Sigmoid colon (tissue), 7 donors: ENCODE measurements around the gene CRABP2. TPM values are rescaled to one million over a fixed set of nuclear protein-coding genes. Genes with fewer than 3 reads are reported as not detected.

Source experiments
- DNase-seq: peaks from one replicate; pipeline ENCODE4 v3.0.0-alpha.2; 2019
- H3K27ac ChIP-seq, 4 donors: fragments of 200-600 bp; sonication (generic); one replicate each; pipeline ENCODE4 v1.5.1; 2016 to 2019; ENCODE audit warnings: mild to moderate bottlenecking in 1 of 4
- H3K27me3 ChIP-seq, 3 donors: fragments of 200-600 bp; sonication (generic); one replicate each; pipeline ENCODE4 v1.5.1; 2019; ENCODE audit warnings: mild to moderate bottlenecking in 1 of 3
- H3K36me3 ChIP-seq, 4 donors: fragments of 200-600 bp; sonication (generic); one replicate each; pipeline ENCODE4 v1.5.1; 2016 to 2019
- H3K4me1 ChIP-seq, 4 donors: fragments of 200-600 bp; sonication (generic); one replicate each; pipeline ENCODE4 v1.5.1; 2017 to 2019
- H3K4me3 ChIP-seq, 4 donors: fragments of 200-600 bp; sonication (generic); one replicate each; pipeline ENCODE4 v1.5.1; 2017 to 2019; ENCODE audit warnings: mild to moderate bottlenecking in 2 of 4, moderate library complexity in 1 of 4
- H3K9me3 ChIP-seq, 4 donors: fragments of 200-600 bp in 3 of 4; sonication (generic) in 3 of 4; one replicate each; pipeline versions ENCODE4 v1.5.1 to v1.6.1; 2013 to 2019
- CTCF ChIP-seq, 4 experiments: fragments of 450-650 bp in 3 of 4; fragments of 200-600 bp in 1 of 4; IDR thresholded peaks; one replicate each; pipeline ENCODE4 v1.5.1; 2016 to 2019; ENCODE audit warnings: antibody characterized with exemption in 4 of 4, mild to moderate bottlenecking in 3 of 4, moderate library complexity in 2 of 4
- EP300 ChIP-seq, 4 donors: sonication (generic); formaldehyde crosslinking; IDR thresholded peaks; one replicate each; pipeline ENCODE4 v1.6.1; 2017; ENCODE audit warnings: antibody characterized with exemption in 4 of 4
- POLR2A ChIP-seq, 2 donors: fragments of 450-650 bp; IDR thresholded peaks; one replicate each; pipeline ENCODE4 v1.6.1; 2016; ENCODE audit warnings: antibody characterized with exemption in 2 of 2, mild to moderate bottlenecking in 2 of 2, moderate library complexity in 2 of 2
- POLR2AphosphoS5 ChIP-seq, 4 donors: sonication (generic); formaldehyde crosslinking; IDR thresholded peaks; one replicate each; pipeline ENCODE4 v1.6.1; 2017; ENCODE audit warnings: antibody characterized with exemption in 4 of 4
- WGBS, 2 donors: extraction: QIAGEN DNeasy Blood & Tissue Kit; methylation state at CpG; one replicate each; pipeline ENCODE4 v1.1.7; 2013; 5-methylcytosine and 5-hydroxymethylcytosine counted together
- intact Hi-C: fragments of 100-400 bp; cut with DNase I; formaldehyde crosslinking; loops from one replicate; pipeline ENCODE4 v1.15.1; 2023
- polyA plus RNA-seq, 3 donors: library from polyadenylated mRNA; stranded (reverse); fragments of 200-250 nt; gene quantifications; one replicate each; pipeline ENCODE4 v1.2.3, GENCODE V29; 2013
- total RNA-seq, 4 donors: library from RNA; depleted of rRNA; stranded (reverse); fragments of >200 nt; gene quantifications; one replicate each; pipeline ENCODE4 v1.1.0, GENCODE V29; 2016
- donor health status: healthy with polysubstance abuse.
- donor health status: Bipolar disorder and iron deficiency.
- donor health status: healthy.

CRABP2 gene
- total and polyA plus RNA-seq, 7 donors: 3.1 to 7.8 (median 4.9) TPM; not detected in 2

- H3K4me1 ChIP-seq: peaks cover 0 to 66% (median 65%) of the 10 kb centered on the region in 4 donors
These were observed 704 bp upstream of the CRABP2 start for GRCh38 chr1:156705918-156706656.

GRCh38 chr1:156704930-156705320 is 458 bp downstream of the CRABP2 start:
- WGBS, 2 donors: 2 to 4% methylated on average over 29 of the region's 29 CpGs
- Histone ChIP-seq H3K27ac (peak overlapping the region; percentile 81 to 87 (median 84)), H3K9me3 (no peaks in the 10 kb centered on the region), H3K36me3 (no peaks in the 10 kb centered on the region), H3K4me1 (peaks cover 0 to 55% (median 54%) of the 10 kb centered on the region in 4 donors), H3K4me3 (peak overlapping the region; percentile 34 to 55 (median 44)), H3K27me3 (peaks cover 0 to 9% (median 0%) of the 10 kb centered on the region in 3 donors)
- intact Hi-C loops: loop anchor here (2.0 to 10.0 kb wide), 2 partner anchors 16 to 190 kb away; partner anchors contain the start of gene PEAR1
- peak; percentile 91 for DNase-seq
- no peak for TF ChIP-seq EP300 (IDR thresholded peaks at IDR 0.05)
- TF ChIP-seq CTCF (IDR thresholded peaks at IDR 0.05): no peak
- peak in 1 of 4 donors; percentile 59 for TF ChIP-seq POLR2AphosphoS5 (IDR thresholded peaks at IDR 0.05)

More at GRCh38 chr1:156705918-156706656, 704 bp upstream of the CRABP2 start:
- Histone ChIP-seq H3K27ac (peak overlapping the region; percentile 81 to 87 (median 84)), H3K4me3 (peak overlapping the region; percentile 34 to 55 (median 44)), H3K36me3 (no peaks in the 10 kb centered on the region), H3K27me3 (peaks cover 0 to 6% (median 0%) of the 10 kb centered on the region in 3 donors), H3K9me3 (no peaks in the 10 kb centered on the region)
- 0 to 2% methylated on average over 45 of the region's 45 CpGs for WGBS, 2 donors
- TF ChIP-seq EP300 (IDR thresholded peaks at IDR 0.05): no peak
- TF ChIP-seq CTCF (IDR thresholded peaks at IDR 0.05): peak; percentile 66 to 86 (median 74)
- TF ChIP-seq POLR2A (IDR thresholded peaks at IDR 0.05): no peak
- TF ChIP-seq POLR2AphosphoS5 (IDR thresholded peaks at IDR 0.05): peak in 2 of 4 donors; percentile 26 to 27
- peak; percentile 88 for DNase-seq
- intact Hi-C loops: loop anchor here (2.0 to 10.0 kb wide), 3 partner anchors 17 to 189 kb away; partner anchors contain the start of gene PEAR1

DNA sequence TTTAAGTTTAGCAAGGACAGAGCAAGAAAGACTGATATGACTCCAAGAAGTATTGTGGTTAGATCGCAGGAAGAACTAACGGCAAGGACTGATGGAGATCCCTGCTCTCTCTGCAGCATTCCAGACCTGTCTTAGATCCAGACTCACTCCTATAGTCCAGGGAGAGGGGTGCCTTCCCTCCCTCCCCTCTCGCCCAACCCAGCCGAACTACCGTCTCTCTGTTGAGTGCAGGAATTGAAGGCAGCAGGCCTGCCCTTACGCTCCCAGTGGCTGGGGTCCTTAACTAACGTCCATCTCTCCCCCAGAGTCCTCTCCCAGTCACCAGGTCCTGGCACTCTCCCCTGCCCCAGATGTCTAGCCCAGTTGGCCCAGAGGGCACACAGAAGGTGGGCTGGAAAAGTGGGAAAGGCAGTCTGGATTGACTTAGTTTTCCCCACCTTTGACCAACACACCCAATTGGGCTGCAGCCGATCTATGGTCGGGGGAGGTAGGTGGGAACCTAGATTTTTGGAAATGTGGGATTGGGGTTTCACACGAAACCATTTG is 1.1 kb downstream of the CRABP2 start:
- TF ChIP-seq CTCF (IDR thresholded peaks at IDR 0.05): no peak
- no peak for TF ChIP-seq POLR2AphosphoS5 (IDR thresholded peaks at IDR 0.05)
- TF ChIP-seq POLR2A (IDR thresholded peaks at IDR 0.05): no peak
- TF ChIP-seq EP300 (IDR thresholded peaks at IDR 0.05): no peak
- no peak for DNase-seq
- intact Hi-C loops: loop anchor here (2.0 to 10.0 kb wide), 2 partner anchors 15 to 191 kb away; partner anchors contain the start of gene PEAR1
- peak overlapping the region in 2 of 4 donors; percentile 1 to 87 for H3K27ac ChIP-seq
- peaks cover 0 to 9% (median 0%) of the 10 kb centered on the region in 3 donors for H3K27me3 ChIP-seq
- H3K4me1 ChIP-seq: peaks cover 0 to 48% (median 47%) of the 10 kb centered on the region in 4 donors
- no peaks in the 10 kb centered on the region for H3K9me3 ChIP-seq
- WGBS, 2 donors: 55 to 65% methylated on average over 10 of the region's 10 CpGs
- H3K36me3 ChIP-seq: no peaks in the 10 kb centered on the region
- peak overlapping the region in 3 of 4 donors; percentile 40 to 55 (median 47) for H3K4me3 ChIP-seq

DNA sequence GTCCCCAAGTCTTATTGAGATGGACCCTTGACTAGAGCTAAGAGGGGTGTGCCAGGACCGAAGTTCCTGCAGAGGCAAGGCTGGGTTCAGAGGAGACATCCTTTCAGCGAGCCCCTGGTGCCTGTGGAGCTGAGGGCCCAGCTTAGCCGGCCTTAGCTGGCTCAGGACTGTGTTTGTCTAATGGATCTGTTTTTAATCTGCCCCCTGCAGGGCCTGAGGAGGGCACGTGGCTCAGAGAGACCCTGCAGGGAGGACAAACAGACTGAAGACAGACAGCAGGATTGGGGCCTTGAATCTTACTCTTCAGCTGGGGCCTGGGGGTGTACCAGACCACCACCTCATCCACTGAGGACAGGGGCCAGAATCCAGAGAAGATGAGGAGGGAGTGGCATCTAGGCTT is 1.6 kb downstream of the CRABP2 start:
- TF ChIP-seq POLR2A (IDR thresholded peaks at IDR 0.05) (no peak), CTCF (IDR thresholded peaks at IDR 0.05) (no peak), POLR2AphosphoS5 (IDR thresholded peaks at IDR 0.05) (no peak), EP300 (IDR thresholded peaks at IDR 0.05) (no peak)
- Histone ChIP-seq H3K36me3 (no peaks in the 10 kb centered on the region), H3K9me3 (no peaks in the 10 kb centered on the region), H3K4me3 (no peak overlapping the region), H3K27me3 (peaks cover 0 to 9% (median 0%) of the 10 kb centered on the region in 3 donors), H3K27ac (peak overlapping the region in 1 of 4 donors; percentile 87), H3K4me1 (peaks cover 0 to 48% (median 44%) of the 10 kb centered on the region in 4 donors)
- DNase-seq: no peak
- intact Hi-C loops: loop anchor here (2.0 to 10.0 kb wide), 2 partner anchors 15 to 191 kb away; partner anchors contain the start of gene PEAR1
- WGBS, 2 donors: 40 to 60% methylated on average over 4 of the region's 4 CpGs
